ENCODE data around the gene BBX.

Gene BBX

GRCh38 chr3:107848351-107848915 is 325.7 kb downstream of the BBX start:
- no peak for DNase-seq

- DNase-seq: no peak
Measured at GRCh38 chr3:107850681-107851080, 327.9 kb downstream of the BBX start.

- no peak for DNase-seq
Measured at GRCh38 chr3:107853821-107854220, 331.1 kb downstream of the BBX start.

- DNase-seq: no peak
Measured at GRCh38 chr3:107854733-107855132, 332.0 kb downstream of the BBX start.

GRCh38 chr3:107855710-107856109 is 332.9 kb downstream of the BBX start:
- DNase-seq: peak in 1 of 2 experiments; percentile 29

- no peak for DNase-seq
Measured at GRCh38 chr3:107857854-107858253, 335.1 kb downstream of the BBX start.

- DNase-seq: no peak
Measured at GRCh38 chr3:107858876-107859275, 336.1 kb downstream of the BBX start.

Data from SW 1271 (cell line).